Measurements from ENCODE around the gene PADI1. TPM values are rescaled to one million over a fixed set of nuclear protein-coding genes. Genes with fewer than 3 reads are reported as not detected.

PADI1 gene
- total RNA-seq, 4 donors from 2014 or later: 0.14 TPM; not detected in 3

DNA sequence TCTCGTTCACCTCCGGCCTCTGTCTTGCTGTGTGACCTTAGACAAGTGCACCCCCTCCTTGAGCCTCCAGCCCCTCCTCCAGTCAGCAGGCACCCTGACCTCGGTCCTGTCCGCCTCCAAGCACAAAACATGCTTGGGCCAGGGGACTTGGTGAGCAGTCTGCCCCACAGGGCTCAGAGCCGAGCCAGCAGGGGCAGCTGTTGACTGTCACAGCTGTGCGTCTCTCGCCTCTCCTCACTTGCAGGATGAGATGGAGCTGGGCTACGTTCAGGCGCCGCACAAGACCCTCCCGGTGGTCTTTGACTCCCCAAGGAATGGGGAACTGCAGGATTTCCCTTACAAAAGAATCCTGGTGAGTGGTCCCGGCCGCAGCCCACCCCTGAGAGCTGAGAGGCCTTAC is 68.2 kb downstream of the PADI1 start:
- intact Hi-C loops (cut with DNase I; ENCODE audit: low total_unique reads): no loop called here
- Histone ChIP-seq H3K27me3 (no peaks in the 10 kb centered on the region), H3K9me3 (no peaks in the 10 kb centered on the region), H3K36me3 (no peaks in the 10 kb centered on the region), H3K4me1 (no peaks in the 10 kb centered on the region), H3K4me3 (no peak overlapping the region), H3K27ac (no peak overlapping the region)
- no peak for DNase-seq
- TF ChIP-seq, protein P1, sequence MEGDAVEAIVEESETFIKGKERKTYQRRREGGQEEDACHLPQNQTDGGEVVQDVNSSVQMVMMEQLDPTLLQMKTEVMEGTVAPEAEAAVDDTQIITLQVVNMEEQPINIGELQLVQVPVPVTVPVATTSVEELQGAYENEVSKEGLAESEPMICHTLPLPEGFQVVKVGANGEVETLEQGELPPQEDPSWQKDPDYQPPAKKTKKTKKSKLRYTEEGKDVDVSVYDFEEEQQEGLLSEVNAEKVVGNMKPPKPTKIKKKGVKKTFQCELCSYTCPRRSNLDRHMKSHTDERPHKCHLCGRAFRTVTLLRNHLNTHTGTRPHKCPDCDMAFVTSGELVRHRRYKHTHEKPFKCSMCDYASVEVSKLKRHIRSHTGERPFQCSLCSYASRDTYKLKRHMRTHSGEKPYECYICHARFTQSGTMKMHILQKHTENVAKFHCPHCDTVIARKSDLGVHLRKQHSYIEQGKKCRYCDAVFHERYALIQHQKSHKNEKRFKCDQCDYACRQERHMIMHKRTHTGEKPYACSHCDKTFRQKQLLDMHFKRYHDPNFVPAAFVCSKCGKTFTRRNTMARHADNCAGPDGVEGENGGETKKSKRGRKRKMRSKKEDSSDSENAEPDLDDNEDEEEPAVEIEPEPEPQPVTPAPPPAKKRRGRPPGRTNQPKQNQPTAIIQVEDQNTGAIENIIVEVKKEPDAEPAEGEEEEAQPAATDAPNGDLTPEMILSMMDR (IDR thresholded peaks at IDR 0.05): no peak

DNA sequence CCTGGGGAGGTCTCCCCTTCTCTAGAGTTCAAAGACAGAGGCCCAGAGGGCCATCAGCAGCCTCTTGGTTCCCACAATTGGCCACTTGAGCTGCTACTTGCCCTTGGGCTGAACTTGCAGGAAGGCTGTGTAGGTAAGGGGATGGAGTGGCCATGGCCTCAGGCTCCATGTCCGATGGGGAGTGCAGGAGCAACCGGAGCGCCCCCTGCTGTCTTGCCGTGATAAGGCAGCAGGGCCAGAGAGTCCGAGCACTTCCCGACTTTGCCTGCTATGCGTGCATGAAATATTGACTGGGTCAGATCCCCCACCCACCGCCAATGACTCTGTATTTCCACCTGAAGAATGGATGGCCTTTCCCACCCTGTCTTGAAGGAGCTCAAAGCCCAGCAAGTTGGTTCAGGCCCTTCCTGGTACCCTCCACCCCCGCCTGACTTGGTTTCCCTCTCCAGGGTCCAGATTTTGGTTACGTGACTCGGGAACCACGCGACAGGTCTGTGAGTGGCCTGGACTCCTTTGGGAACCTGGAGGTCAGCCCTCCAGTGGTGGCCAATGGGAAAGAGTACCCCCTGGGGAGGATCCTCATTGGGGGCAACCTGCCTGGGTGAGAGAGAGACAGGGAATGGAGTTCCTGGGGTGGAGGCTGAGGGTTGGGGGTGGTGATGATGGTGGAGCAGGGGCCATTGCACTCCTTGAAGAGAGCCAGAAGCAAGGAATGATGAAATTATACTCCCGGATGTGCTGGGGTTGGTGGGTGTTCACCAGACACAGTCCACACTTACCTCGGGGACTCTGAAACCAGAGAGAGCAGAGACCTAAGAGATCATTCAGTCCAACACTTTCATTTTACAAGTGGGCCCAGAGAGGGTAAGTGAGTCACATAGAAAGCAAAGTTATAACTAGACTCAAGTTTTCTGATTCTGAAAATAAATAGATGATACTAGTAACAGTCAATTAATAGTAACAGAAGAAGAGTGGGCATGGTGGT is 69.5 kb downstream of the PADI1 start:
- no peak overlapping the region for H3K4me3 ChIP-seq
- H3K36me3 ChIP-seq: no peaks in the 10 kb centered on the region
- H3K9me3 ChIP-seq: no peaks in the 10 kb centered on the region
- no peak overlapping the region for H3K27ac ChIP-seq
- intact Hi-C loops (cut with DNase I; ENCODE audit: low total_unique reads): no loop called here
- no peak for DNase-seq
- H3K27me3 ChIP-seq: no peaks in the 10 kb centered on the region
- no peak for TF ChIP-seq POLR2A (IDR thresholded peaks at IDR 0.05)
- TF ChIP-seq, protein P1 (IDR thresholded peaks at IDR 0.05): no peak
- H3K4me1 ChIP-seq: no peaks in the 10 kb centered on the region

DNA sequence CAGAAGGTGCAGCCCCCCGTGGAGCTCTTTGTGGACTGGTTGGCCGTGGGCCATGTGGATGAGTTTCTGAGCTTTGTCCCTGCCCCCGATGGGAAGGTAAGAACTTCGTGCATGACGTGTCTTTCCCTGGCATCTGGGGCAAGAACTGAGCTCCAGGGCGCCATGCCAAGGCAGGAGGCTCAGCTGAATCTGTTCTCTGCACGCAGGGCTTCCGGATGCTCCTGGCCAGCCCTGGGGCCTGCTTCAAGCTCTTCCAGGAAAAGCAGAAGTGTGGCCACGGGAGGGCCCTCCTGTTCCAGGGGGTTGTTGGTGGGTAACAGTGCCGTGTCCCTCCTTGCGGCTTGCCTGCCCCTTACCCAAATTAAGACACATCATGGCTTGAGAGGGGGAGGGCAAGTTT is 71.6 kb downstream of the PADI1 start:
- Histone ChIP-seq H3K4me1 (no peaks in the 10 kb centered on the region), H3K9me3 (no peaks in the 10 kb centered on the region), H3K27ac (no peak overlapping the region), H3K4me3 (no peak overlapping the region), H3K36me3 (no peaks in the 10 kb centered on the region), H3K27me3 (no peaks in the 10 kb centered on the region)
- intact Hi-C loops (cut with DNase I; ENCODE audit: low total_unique reads): no loop called here
- TF ChIP-seq POLR2A (IDR thresholded peaks at IDR 0.05): no peak
- TF ChIP-seq, protein P1 (IDR thresholded peaks at IDR 0.05): no peak
- DNase-seq: no peak

GRCh38 chr1:17277511-17278159 is 72.7 kb downstream of the PADI1 start:
- no peaks in the 10 kb centered on the region for H3K9me3 ChIP-seq
- no peaks in the 10 kb centered on the region for H3K36me3 ChIP-seq
- no peak overlapping the region for H3K4me3 ChIP-seq
- no peaks in the 10 kb centered on the region for H3K27me3 ChIP-seq
- no peaks in the 10 kb centered on the region for H3K4me1 ChIP-seq
- intact Hi-C loops (cut with DNase I; ENCODE audit: low total_unique reads): no loop called here
- no peak for DNase-seq
- no peak for TF ChIP-seq POLR2A (IDR thresholded peaks at IDR 0.05)
- TF ChIP-seq, protein P1 (IDR thresholded peaks at IDR 0.05): no peak
- no peak overlapping the region for H3K27ac ChIP-seq
